K562 (cell line): ENCODE measurements around the gene CUX1. TPM values are rescaled to one million over a fixed set of nuclear protein-coding genes. Genes with fewer than 3 reads are reported as not detected.
A peak's percentile ranks its signal among the peaks of the same experiment; 100 is the strongest.

Source experiments
- BACH1 ChIP-seq: fragments of 200-800 bp; sonication (Bioruptor generic); IDR thresholded peaks from 2 replicates; pipeline ENCODE4 v1.6.1; 2016; ENCODE audit warnings: missing genetic modification characterization, missing compliant biosample characterization
- GATAD2B ChIP-seq: fragments of 450-650 bp; IDR thresholded peaks from 2 replicates; pipeline ENCODE4 v1.6.1; 2017; ENCODE audit warnings: mild to moderate bottlenecking, borderline replicate concordance
- HCFC1 ChIP-seq: IDR thresholded peaks from 2 replicates; pipeline ENCODE4 v1.6.1; 2012; ENCODE audit warnings: low read depth, low read length, improper control_type of control experiment
- HNRNPLL ChIP-seq: fragments of 200-400 bp; formaldehyde crosslinking; IDR thresholded peaks from 2 replicates; pipeline ENCODE4 v1.6.1; 2017; ENCODE audit warnings: low read length, low read depth, mild to moderate bottlenecking; ENCODE audit not compliant: poor library complexity, severe bottlenecking
- MEIS2 ChIP-seq: fragments of 450-650 bp; IDR thresholded peaks from 2 replicates; pipeline ENCODE4 v1.6.1; 2014; ENCODE audit warnings: mild to moderate bottlenecking; ENCODE audit not compliant: partially characterized antibody
- POU5F1 ChIP-seq: fragments of 150-350 bp; IDR thresholded peaks from 2 replicates; pipeline ENCODE4 v1.6.1; 2014; ENCODE audit warnings: borderline replicate concordance, low read length, low read depth, mild to moderate bottlenecking; ENCODE audit not compliant: partially characterized antibody
- SLC30A9 ChIP-seq: fragments of 250-450 bp; sonication (Bioruptor Pico); IDR thresholded peaks from 2 replicates; pipeline ENCODE4 v1.8.0; 2022; ENCODE audit warnings: mild to moderate bottlenecking, moderate library complexity
- SMC3 ChIP-seq: conservative IDR thresholded peaks from 2 replicates; pipeline ENCODE4 v1.6.1; 2011; ENCODE audit warnings: low read depth, low read length, improper control_type of control experiment; ENCODE audit not compliant: insufficient read depth
- TCFL5 ChIP-seq: fragments of 250-450 bp; sonication (Bioruptor Pico); conservative IDR thresholded peaks from 2 replicates; pipeline ENCODE4 v1.6.1; 2021; ENCODE audit warnings: mild to moderate bottlenecking, moderate library complexity, matching md5 sums
- YY1 ChIP-seq, 3 experiments: IDR thresholded peaks; 2 replicates each; pipeline ENCODE4 v1.6.1; 2011; ENCODE audit warnings: low read length in 2 of 3, mild to moderate bottlenecking in 2 of 3, moderate library complexity in 2 of 3, borderline replicate concordance in 1 of 3, control low read depth in 1 of 3, low read depth in 1 of 3; ENCODE audit not compliant: insufficient read depth in 3 of 3, insufficient replicate concordance in 2 of 3, control insufficient read depth in 1 of 3, insufficient read length in 1 of 3; ENCODE audit errors: extremely low read depth in 1 of 3
- ZNF274 ChIP-seq: IDR thresholded peaks from 2 replicates; pipeline ENCODE4 v1.6.1; 2011; ENCODE audit warnings: low read depth, mild to moderate bottlenecking, low read length, moderate library complexity, borderline replicate concordance
- ZNF764 ChIP-seq: fragments of 250-450 bp; sonication (Bioruptor Pico); IDR thresholded peaks from 2 replicates; pipeline ENCODE4 v1.4.0; 2020; ENCODE audit warnings: low read depth, mild to moderate bottlenecking, moderate library complexity
- ZZZ3 ChIP-seq: fragments of 450-650 bp; IDR thresholded peaks from 2 replicates; pipeline ENCODE4 v1.6.1; 2016; ENCODE audit warnings: antibody characterized with exemption, mild to moderate bottlenecking, moderate library complexity
- polyA plus RNA-seq, 8 experiments: library from polyadenylated mRNA; depleted of rRNA in 4 of 8; stranded (reverse) in 5 of 8; unstranded in 3 of 8; fragments of >200 nt; fragmentation: Nextera tagmentation in 2 of 8; fragmentation: Illumina TruSeq in 1 of 8; extraction: Ambion mirVana in 2 of 8; extraction: Trizol in 1 of 8; gene quantifications; 2 replicates each; pipeline versions ENCODE4 v1.2.1 to v1.2.3, GENCODE V29; 2011 to 2014; ENCODE audit warnings: inconsistent platforms in 1 of 8, missing spikeins in 1 of 8
- total RNA-seq, 7 experiments: library from RNA; depleted of rRNA in 6 of 7; stranded (reverse); fragments of >200 nt in 6 of 7; fragmentation: Illumina TruSeq in 2 of 7; extraction: Trizol in 2 of 7; gene quantifications; 2 replicates each; pipeline versions ENCODE4 v1.2.1 to v1.2.3, GENCODE V29; 2011 to 2021; ENCODE audit warnings: low replicate concordance in 1 of 7
- TF ChIP-seq, protein P1 (sequence below): sonication (generic); formaldehyde crosslinking; IDR thresholded peaks from 2 replicates; pipeline ENCODE4 v1.8.0; 2022; ENCODE audit warnings: mild to moderate bottlenecking, missing genetic modification reagents
- TF ChIP-seq, protein P2 (sequence below): IDR thresholded peaks from 2 replicates; pipeline ENCODE4 v1.6.1; 2014; ENCODE audit warnings: antibody characterized with exemption
- TF ChIP-seq, protein P3 (sequence below): IDR thresholded peaks from 3 replicates; pipeline ENCODE4 v1.6.1; 2011; ENCODE audit warnings: borderline replicate concordance, mild to moderate bottlenecking, moderate library complexity; ENCODE audit not compliant: insufficient read length; ENCODE audit errors: extremely low read depth

Gene CUX1
- total and polyA plus RNA-seq, 9 of the 15 experiments (the other 6 are each of a cell fraction or from before 2014, with no cell fraction given) = 3.6 to 55.3 (median 25.2) TPM

DNA sequence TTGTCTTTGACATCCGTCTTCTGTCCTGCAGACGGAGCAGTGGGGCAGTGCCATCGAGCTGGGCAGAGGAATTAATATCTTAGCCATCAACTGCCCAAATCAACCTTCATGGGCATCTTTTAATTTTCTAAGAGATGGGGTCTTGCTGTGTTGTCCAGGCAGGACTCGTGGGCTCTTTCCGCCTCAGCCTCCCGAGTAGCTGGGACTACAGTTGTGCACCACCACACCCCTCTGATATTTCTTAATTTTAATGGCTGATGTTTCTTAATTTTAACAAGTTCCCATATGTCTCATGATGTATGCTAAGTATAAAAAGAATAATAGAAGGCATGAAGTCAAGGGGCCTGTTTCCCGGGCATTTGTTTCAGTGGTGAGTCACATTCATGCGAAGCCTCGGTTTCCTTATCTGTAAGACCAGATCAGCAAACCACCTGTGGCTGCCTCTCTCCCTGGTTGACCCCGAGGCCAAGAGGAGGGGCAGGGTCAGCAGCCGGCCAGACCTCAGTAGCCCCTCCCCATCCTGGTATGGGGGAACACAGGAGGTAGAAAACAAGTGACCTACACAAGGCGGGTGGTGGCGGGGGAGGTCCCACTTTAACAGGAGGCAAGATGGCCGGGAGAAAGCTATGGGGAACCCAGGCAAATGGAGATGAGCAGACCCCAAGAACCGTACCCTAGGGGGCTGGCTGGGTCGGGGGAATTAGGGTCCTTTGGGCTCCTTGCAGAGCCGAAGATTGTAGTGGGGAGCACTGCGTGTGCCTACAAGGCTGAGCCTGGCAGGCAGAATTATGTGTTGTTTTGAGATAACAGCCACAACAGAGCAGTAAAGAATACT, 85.5 kb downstream of the CUX1 start (continued):
- TF ChIP-seq YY1 (IDR thresholded peaks at IDR 0.05; ENCODE audit: borderline replicate concordance in 1 of 3, control insufficient read depth in 1 of 3, extremely low read depth in 1 of 3, insufficient read depth in 3 of 3, insufficient read length in 1 of 3, insufficient replicate concordance in 2 of 3, low read depth in 1 of 3, low read length in 2 of 3) = peak; percentile 44 to 90 (median 73)
- TF ChIP-seq POU5F1 = no peak
- no peak for TF ChIP-seq MEIS2
- no peak for TF ChIP-seq HCFC1
- no peak; the same call in 1 of the 2 replicates for TF ChIP-seq BACH1
- TF ChIP-seq TCFL5 = no peak
- no peak for TF ChIP-seq ZZZ3
- peak; percentile 81; the same call in 1 of the 2 replicates for TF ChIP-seq GATAD2B
- TF ChIP-seq, protein P1, sequence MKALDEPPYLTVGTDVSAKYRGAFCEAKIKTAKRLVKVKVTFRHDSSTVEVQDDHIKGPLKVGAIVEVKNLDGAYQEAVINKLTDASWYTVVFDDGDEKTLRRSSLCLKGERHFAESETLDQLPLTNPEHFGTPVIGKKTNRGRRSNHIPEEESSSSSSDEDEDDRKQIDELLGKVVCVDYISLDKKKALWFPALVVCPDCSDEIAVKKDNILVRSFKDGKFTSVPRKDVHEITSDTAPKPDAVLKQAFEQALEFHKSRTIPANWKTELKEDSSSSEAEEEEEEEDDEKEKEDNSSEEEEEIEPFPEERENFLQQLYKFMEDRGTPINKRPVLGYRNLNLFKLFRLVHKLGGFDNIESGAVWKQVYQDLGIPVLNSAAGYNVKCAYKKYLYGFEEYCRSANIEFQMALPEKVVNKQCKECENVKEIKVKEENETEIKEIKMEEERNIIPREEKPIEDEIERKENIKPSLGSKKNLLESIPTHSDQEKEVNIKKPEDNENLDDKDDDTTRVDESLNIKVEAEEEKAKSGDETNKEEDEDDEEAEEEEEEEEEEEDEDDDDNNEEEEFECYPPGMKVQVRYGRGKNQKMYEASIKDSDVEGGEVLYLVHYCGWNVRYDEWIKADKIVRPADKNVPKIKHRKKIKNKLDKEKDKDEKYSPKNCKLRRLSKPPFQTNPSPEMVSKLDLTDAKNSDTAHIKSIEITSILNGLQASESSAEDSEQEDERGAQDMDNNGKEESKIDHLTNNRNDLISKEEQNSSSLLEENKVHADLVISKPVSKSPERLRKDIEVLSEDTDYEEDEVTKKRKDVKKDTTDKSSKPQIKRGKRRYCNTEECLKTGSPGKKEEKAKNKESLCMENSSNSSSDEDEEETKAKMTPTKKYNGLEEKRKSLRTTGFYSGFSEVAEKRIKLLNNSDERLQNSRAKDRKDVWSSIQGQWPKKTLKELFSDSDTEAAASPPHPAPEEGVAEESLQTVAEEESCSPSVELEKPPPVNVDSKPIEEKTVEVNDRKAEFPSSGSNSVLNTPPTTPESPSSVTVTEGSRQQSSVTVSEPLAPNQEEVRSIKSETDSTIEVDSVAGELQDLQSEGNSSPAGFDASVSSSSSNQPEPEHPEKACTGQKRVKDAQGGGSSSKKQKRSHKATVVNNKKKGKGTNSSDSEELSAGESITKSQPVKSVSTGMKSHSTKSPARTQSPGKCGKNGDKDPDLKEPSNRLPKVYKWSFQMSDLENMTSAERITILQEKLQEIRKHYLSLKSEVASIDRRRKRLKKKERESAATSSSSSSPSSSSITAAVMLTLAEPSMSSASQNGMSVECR (CRISPR knock-in tag) = peak; percentile 23; the same call in 1 of the 2 replicates
- TF ChIP-seq, protein P2, sequence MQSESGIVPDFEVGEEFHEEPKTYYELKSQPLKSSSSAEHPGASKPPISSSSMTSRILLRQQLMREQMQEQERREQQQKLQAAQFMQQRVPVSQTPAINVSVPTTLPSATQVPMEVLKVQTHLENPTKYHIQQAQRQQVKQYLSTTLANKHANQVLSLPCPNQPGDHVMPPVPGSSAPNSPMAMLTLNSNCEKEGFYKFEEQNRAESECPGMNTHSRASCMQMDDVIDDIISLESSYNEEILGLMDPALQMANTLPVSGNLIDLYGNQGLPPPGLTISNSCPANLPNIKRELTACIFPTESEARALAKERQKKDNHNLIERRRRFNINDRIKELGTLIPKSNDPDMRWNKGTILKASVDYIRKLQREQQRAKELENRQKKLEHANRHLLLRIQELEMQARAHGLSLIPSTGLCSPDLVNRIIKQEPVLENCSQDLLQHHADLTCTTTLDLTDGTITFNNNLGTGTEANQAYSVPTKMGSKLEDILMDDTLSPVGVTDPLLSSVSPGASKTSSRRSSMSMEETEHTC = peak; percentile 64; the same call in 1 of the 2 replicates
- 0 out of 2 replicates have a peak, but pooled peaks have one; percentile 8 for TF ChIP-seq SMC3
- no peak for TF ChIP-seq ZNF764 (CRISPR knock-in tag)
- no peak for TF ChIP-seq SLC30A9
- no peak for TF ChIP-seq HNRNPLL
- TF ChIP-seq, protein P3, sequence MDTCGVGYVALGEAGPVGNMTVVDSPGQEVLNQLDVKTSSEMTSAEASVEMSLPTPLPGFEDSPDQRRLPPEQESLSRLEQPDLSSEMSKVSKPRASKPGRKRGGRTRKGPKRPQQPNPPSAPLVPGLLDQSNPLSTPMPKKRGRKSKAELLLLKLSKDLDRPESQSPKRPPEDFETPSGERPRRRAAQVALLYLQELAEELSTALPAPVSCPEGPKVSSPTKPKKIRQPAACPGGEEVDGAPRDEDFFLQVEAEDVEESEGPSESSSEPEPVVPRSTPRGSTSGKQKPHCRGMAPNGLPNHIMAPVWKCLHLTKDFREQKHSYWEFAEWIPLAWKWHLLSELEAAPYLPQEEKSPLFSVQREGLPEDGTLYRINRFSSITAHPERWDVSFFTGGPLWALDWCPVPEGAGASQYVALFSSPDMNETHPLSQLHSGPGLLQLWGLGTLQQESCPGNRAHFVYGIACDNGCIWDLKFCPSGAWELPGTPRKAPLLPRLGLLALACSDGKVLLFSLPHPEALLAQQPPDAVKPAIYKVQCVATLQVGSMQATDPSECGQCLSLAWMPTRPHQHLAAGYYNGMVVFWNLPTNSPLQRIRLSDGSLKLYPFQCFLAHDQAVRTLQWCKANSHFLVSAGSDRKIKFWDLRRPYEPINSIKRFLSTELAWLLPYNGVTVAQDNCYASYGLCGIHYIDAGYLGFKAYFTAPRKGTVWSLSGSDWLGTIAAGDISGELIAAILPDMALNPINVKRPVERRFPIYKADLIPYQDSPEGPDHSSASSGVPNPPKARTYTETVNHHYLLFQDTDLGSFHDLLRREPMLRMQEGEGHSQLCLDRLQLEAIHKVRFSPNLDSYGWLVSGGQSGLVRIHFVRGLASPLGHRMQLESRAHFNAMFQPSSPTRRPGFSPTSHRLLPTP = no peak
- TF ChIP-seq ZNF274 = no peak
